Activated T-cell treated with anti-CD3 and anti-CD28 coated beads, Interleukin-2, amount 50 U/mL, for 24 hours (primary cell): ENCODE measurements around the gene CNR1.

ENCODE experiments used
- DNase-seq: peaks from one replicate; pipeline ENCODE4 v3.0.0-alpha.2; 2020
- H3K27ac Mint-ChIP-seq: 2 replicates; pipeline ENCODE4 v1.8.0; 2020; ENCODE audit warnings: mild to moderate bottlenecking, mixed read lengths
- H3K27me3 Mint-ChIP-seq: 2 replicates; pipeline ENCODE4 v1.8.0; 2020; ENCODE audit warnings: mixed read lengths
- H3K36me3 Mint-ChIP-seq: 2 replicates; pipeline ENCODE4 v1.8.0; 2020; ENCODE audit warnings: low read depth, mixed read lengths
- H3K4me1 Mint-ChIP-seq: 2 replicates; pipeline ENCODE4 v1.8.0; 2020; ENCODE audit warnings: low read depth, mixed read lengths
- H3K4me3 Mint-ChIP-seq: 2 replicates; pipeline ENCODE4 v1.8.0; 2020; ENCODE audit warnings: mild to moderate bottlenecking, moderate library complexity, mixed read lengths
- H3K9me3 Mint-ChIP-seq: 2 replicates; pipeline ENCODE4 v1.8.0; 2020; ENCODE audit warnings: mixed read lengths

The CNR1 gene

GRCh38 chr6:88124925-88125557, 41.1 kb downstream of the CNR1 start:
- Mint-ChIP-seq H3K27me3 (peaks cover 14% of the 10 kb centered on the region), H3K9me3 (peaks cover 14% of the 10 kb centered on the region), H3K27ac (no peak overlapping the region), H3K36me3 (no peaks in the 10 kb centered on the region), H3K4me1 (no peaks in the 10 kb centered on the region), H3K4me3 (no peak overlapping the region)
- DNase-seq: no peak

DNA sequence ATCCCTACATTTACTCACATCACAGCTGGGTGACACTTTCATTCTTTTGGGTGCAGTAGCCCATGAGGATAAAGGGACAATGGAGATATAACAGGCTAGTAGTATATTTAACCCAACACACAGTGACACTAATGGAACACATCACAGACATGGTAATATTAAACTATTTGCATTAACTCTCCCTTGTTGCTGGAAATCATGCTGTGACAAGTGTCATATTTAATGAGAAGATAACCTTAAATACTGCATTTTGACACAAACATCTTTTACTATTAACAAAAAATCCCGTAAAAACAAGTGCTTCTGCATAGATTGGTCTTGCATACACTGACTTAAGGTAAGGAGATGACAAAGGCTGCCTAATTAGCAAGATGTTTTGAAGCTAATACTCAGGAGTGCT, 45.5 kb downstream of the CNR1 start:
- Mint-ChIP-seq H3K27ac (no peak overlapping the region), H3K4me3 (no peak overlapping the region), H3K27me3 (peaks cover 20% of the 10 kb centered on the region), H3K9me3 (peaks cover 10% of the 10 kb centered on the region), H3K4me1 (no peaks in the 10 kb centered on the region), H3K36me3 (no peaks in the 10 kb centered on the region)
- no peak for DNase-seq

- Mint-ChIP-seq H3K4me1 (no peaks in the 10 kb centered on the region), H3K27me3 (peaks cover 21% of the 10 kb centered on the region), H3K27ac (no peak overlapping the region), H3K9me3 (peaks cover 2% of the 10 kb centered on the region), H3K4me3 (no peak overlapping the region), H3K36me3 (no peaks in the 10 kb centered on the region)
- DNase-seq: no peak
Observed at GRCh38 chr6:88119769-88120168, 46.4 kb downstream of the CNR1 start.

- H3K36me3 Mint-ChIP-seq: no peaks in the 10 kb centered on the region
- DNase-seq: no peak
- H3K27ac Mint-ChIP-seq: no peak overlapping the region
- no peaks in the 10 kb centered on the region for H3K9me3 Mint-ChIP-seq
- no peak overlapping the region for H3K4me3 Mint-ChIP-seq
- H3K27me3 Mint-ChIP-seq: peaks cover 36% of the 10 kb centered on the region
- no peaks in the 10 kb centered on the region for H3K4me1 Mint-ChIP-seq
Observed at GRCh38 chr6:88116276-88116675, 49.9 kb downstream of the CNR1 start.

GRCh38 chr6:88115307-88115706, 50.8 kb downstream of the CNR1 start:
- Mint-ChIP-seq H3K27me3 (peaks cover 33% of the 10 kb centered on the region), H3K27ac (no peak overlapping the region), H3K4me1 (no peaks in the 10 kb centered on the region), H3K4me3 (no peak overlapping the region), H3K36me3 (no peaks in the 10 kb centered on the region), H3K9me3 (no peaks in the 10 kb centered on the region)
- DNase-seq: no peak

- Mint-ChIP-seq H3K9me3 (no peaks in the 10 kb centered on the region), H3K4me3 (no peak overlapping the region), H3K36me3 (no peaks in the 10 kb centered on the region), H3K27ac (no peak overlapping the region), H3K4me1 (no peaks in the 10 kb centered on the region), H3K27me3 (peaks cover 33% of the 10 kb centered on the region)
- DNase-seq: no peak
Observed at GRCh38 chr6:88114838-88115237, 51.3 kb downstream of the CNR1 start.

- Mint-ChIP-seq H3K9me3 (no peaks in the 10 kb centered on the region), H3K36me3 (no peaks in the 10 kb centered on the region)
Observed at GRCh38 chr6:88111991-88112390, 54.2 kb downstream of the CNR1 start.

GRCh38 chr6:88107241-88107640, 58.9 kb downstream of the CNR1 start:
- Mint-ChIP-seq H3K9me3 (no peaks in the 10 kb centered on the region), H3K36me3 (no peaks in the 10 kb centered on the region), H3K4me1 (no peaks in the 10 kb centered on the region), H3K4me3 (no peak overlapping the region), H3K27ac (no peak overlapping the region), H3K27me3 (peaks cover 10% of the 10 kb centered on the region)
- DNase-seq: no peak

More at GRCh38 chr6:88111991-88112390, 54.2 kb downstream of the CNR1 start:
- H3K27ac Mint-ChIP-seq: no peak overlapping the region
- no peak overlapping the region for H3K4me3 Mint-ChIP-seq
- no peaks in the 10 kb centered on the region for H3K4me1 Mint-ChIP-seq
- DNase-seq: no peak
- peaks cover 24% of the 10 kb centered on the region for H3K27me3 Mint-ChIP-seq

- Mint-ChIP-seq H3K9me3 (no peaks in the 10 kb centered on the region), H3K36me3 (no peaks in the 10 kb centered on the region)
- no peak for DNase-seq
Observed at GRCh38 chr6:88105741-88106340, 60.3 kb downstream of the CNR1 start.

More at GRCh38 chr6:88105741-88106340, 60.3 kb downstream of the CNR1 start:
- Mint-ChIP-seq H3K4me3 (no peak overlapping the region), H3K4me1 (no peaks in the 10 kb centered on the region), H3K27me3 (peaks cover 10% of the 10 kb centered on the region), H3K27ac (no peak overlapping the region)
